CD4-positive, alpha-beta T cell (primary cell): ENCODE data around the gene BABAM2. TPM values are rescaled to one million over a fixed set of nuclear protein-coding genes. Genes with fewer than 3 reads are reported as not detected.
"Not testable (repeated sequence)": the region's sequence is repeated elsewhere in the genome, so short reads cannot be mapped to it uniquely, and the experiment has no call there.

ENCODE experiments used
- ATAC-seq: fragments of 200-7000 bp; cut with Tn5 transposase; one replicate; pipeline ENCODE4 v1.10.0; 2022; ENCODE audit warnings: mild to moderate bottlenecking; ENCODE audit not compliant: poor library complexity
- CTCF ChIA-PET: fragments of 350-600 bp; sonication (Branson Sonifier 250); formaldehyde crosslinking; loops from one replicate; lab custom pipeline; 2021; ENCODE audit warnings: antibody characterized with exemption, inconsistent platforms; lab: Charles Lee
- POLR2A ChIA-PET: fragments of 350-600 bp; sonication (Branson Sonifier 250); formaldehyde crosslinking; loops from one replicate; lab custom pipeline; 2021; ENCODE audit warnings: antibody characterized with exemption, inconsistent platforms; lab: Charles Lee
- DNase-seq, 14 experiments: peaks; one replicate each; pipeline ENCODE4 v3.0.0-alpha.2; 2013 to 2020; ENCODE audit warnings: mixed read lengths in 2 of 14
- H3K27ac ChIP-seq, 2 donors: one replicate each; pipeline versions ENCODE4 v1.5.1 to v1.7.0; 2013; ENCODE audit warnings: low read length in 2 of 2, low read depth in 1 of 2, mild to moderate bottlenecking in 1 of 2
- H3K27me3 ChIP-seq, 2 experiments: 1 replicate in 1 of 2; 2 replicates in 1 of 2; pipeline versions ENCODE4 v1.6.1 to v1.7.0; 2013; ENCODE audit warnings: low read length in 2 of 2, control low read depth in 1 of 2, mild to moderate bottlenecking in 1 of 2, moderate library complexity in 1 of 2; ENCODE audit not compliant: insufficient read depth in 2 of 2, control insufficient read depth in 1 of 2
- H3K36me3 ChIP-seq: one replicate; pipeline ENCODE4 v1.6.1; 2013; ENCODE audit warnings: low read length, control low read depth; ENCODE audit not compliant: insufficient read depth
- H3K4me1 ChIP-seq: one replicate; pipeline ENCODE4 v1.6.1; 2013; ENCODE audit warnings: low read length, control low read depth; ENCODE audit not compliant: insufficient read depth
- H3K4me3 ChIP-seq: one replicate; pipeline ENCODE4 v1.5.1; 2013; ENCODE audit warnings: mild to moderate bottlenecking, low read length, moderate library complexity
- H3K9me3 ChIP-seq, 2 experiments: 1 replicate in 1 of 2; 2 replicates in 1 of 2; pipeline versions ENCODE4 v1.6.1 to v1.7.0; 2013; ENCODE audit warnings: low read length in 2 of 2, mild to moderate bottlenecking in 2 of 2, control low read depth in 1 of 2, moderate library complexity in 1 of 2; ENCODE audit not compliant: control insufficient read depth in 1 of 2, insufficient read depth in 1 of 2
- H3K27ac Mint-ChIP-seq: one replicate; pipeline ENCODE4 v1.8.0; 2020; ENCODE audit warnings: mixed read lengths
- H3K27me3 Mint-ChIP-seq: one replicate; pipeline ENCODE4 v1.8.0; 2021; ENCODE audit warnings: mixed read lengths
- H3K36me3 Mint-ChIP-seq: one replicate; pipeline ENCODE4 v1.8.0; 2021; ENCODE audit warnings: low read depth, mixed read lengths
- H3K4me1 Mint-ChIP-seq: one replicate; pipeline ENCODE4 v1.8.0; 2021; ENCODE audit warnings: low read depth, mixed read lengths
- H3K4me3 Mint-ChIP-seq: one replicate; pipeline ENCODE4 v1.8.0; 2020; ENCODE audit warnings: mild to moderate bottlenecking, mixed read lengths
- H3K9me3 Mint-ChIP-seq: one replicate; pipeline ENCODE4 v1.8.0; 2020; ENCODE audit warnings: mixed read lengths
- CTCF ChIP-seq: fragments of 200-600 bp; IDR thresholded peaks from one replicate; pipeline ENCODE4 v1.8.0; 2022; ENCODE audit warnings: antibody characterized with exemption, mild to moderate bottlenecking
- intact Hi-C, 2 experiments: fragments of 100-400 bp; cut with DNase I in 1 of 2; cut with micrococcal nuclease in 1 of 2; formaldehyde crosslinking; loops; one replicate each; pipeline versions ENCODE4 v1.15.1 to v1.9.0; 2023 to 2025; cut with DNase I, micrococcal nuclease
- total RNA-seq, 174 experiments: library from RNA in 2 of 174; stranded (reverse) in 2 of 174; gene quantifications; one replicate each; pipeline ENCODE4 v1.2.3 and lab custom pipeline; 2021 to 2026

The BABAM2 gene
- total RNA-seq, 2 experiments from 2014 or later = 29.2 to 32.8 TPM

DNA sequence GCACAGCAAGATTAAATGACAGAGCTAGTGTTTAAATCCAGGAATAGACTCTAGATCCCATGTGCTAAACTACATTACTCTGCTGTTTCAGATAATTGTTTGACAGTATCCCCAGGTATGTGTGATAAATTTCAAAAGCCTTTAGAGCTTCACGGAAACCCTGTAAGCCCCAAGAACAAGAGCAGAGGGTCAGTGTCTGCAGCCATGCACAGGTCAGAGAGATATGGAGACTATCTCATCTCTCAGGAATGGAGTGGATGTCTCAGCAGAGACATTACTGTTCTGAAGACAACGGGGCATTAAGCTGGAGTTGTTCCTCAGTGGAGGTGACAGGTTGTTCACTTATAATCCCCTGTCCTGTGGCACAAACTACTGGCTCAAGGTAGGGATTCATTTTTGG, 363.0 kb downstream of the BABAM2 start:
- H3K4me3 Mint-ChIP-seq = no peak overlapping the region
- H3K9me3 Mint-ChIP-seq = no peaks in the 10 kb centered on the region
- H3K27me3 Mint-ChIP-seq = no peaks in the 10 kb centered on the region
- H3K4me1 Mint-ChIP-seq = peaks cover 27% of the 10 kb centered on the region
- DNase-seq (no peak), ATAC-seq (no peak)
- no peak overlapping the region for H3K4me3 ChIP-seq
- H3K27me3 ChIP-seq = no peaks in the 10 kb centered on the region
- peaks cover 16% of the 10 kb centered on the region for H3K36me3 Mint-ChIP-seq
- CTCF ChIA-PET = no interaction called here
- POLR2A ChIA-PET = no interaction called here
- intact Hi-C loops = loop anchor here in 1 of 2 experiments (10.0 kb wide), 1 partner anchor 141 kb away; the partner anchor contains the start of gene FOSL2
- no peaks in the 10 kb centered on the region for H3K36me3 ChIP-seq
- H3K9me3 ChIP-seq = no peaks in the 10 kb centered on the region
- no peak overlapping the region for H3K27ac Mint-ChIP-seq
- TF ChIP-seq CTCF = no peak
- H3K4me1 ChIP-seq = peaks cover 14% of the 10 kb centered on the region
- no peak overlapping the region for H3K27ac ChIP-seq

GRCh38 chr2:28255231-28255630, 364.7 kb downstream of the BABAM2 start:
- POLR2A ChIA-PET, H3K27me3 Mint-ChIP-seq, ATAC-seq, H3K4me3 ChIP-seq, H3K27ac Mint-ChIP-seq, H3K36me3 ChIP-seq, H3K4me3 Mint-ChIP-seq, H3K9me3 Mint-ChIP-seq, DNase-seq, CTCF ChIA-PET, H3K27me3 ChIP-seq, H3K9me3 ChIP-seq, H3K27ac ChIP-seq: not testable (repeated sequence)
- H3K4me1 ChIP-seq = peaks cover 14% of the 10 kb centered on the region
- peaks cover 16% of the 10 kb centered on the region for H3K36me3 Mint-ChIP-seq
- intact Hi-C loops = loop anchor here in 1 of 2 experiments (10.0 kb wide), 1 partner anchor 140 kb away; the partner anchor contains the start of gene FOSL2
- peaks cover 27% of the 10 kb centered on the region for H3K4me1 Mint-ChIP-seq

DNA sequence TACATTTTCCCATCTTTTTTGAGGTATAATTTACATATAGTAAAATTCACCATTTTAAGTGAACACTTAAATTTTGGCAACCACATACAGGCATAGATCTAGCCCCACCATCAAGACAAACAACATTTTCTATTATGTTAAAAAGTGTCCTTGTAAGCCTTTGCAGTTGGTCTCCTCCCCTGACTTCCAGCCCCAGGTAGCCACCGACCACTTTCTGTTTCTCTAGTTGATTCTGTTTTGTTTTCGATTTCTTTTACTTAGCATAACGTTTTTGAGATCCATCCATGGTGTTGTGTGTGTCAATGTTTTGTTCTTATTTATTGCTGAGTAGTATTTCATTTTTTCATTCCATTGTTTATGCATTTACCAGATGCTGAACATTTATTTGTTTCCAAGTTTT, 366.7 kb downstream of the BABAM2 start:
- DNase-seq (no peak), ATAC-seq (no peak)
- no peak overlapping the region for H3K27ac Mint-ChIP-seq
- H3K36me3 Mint-ChIP-seq = peaks cover 19% of the 10 kb centered on the region
- ChIA-PET CTCF (no interaction called here), POLR2A (no interaction called here)
- no peaks in the 10 kb centered on the region for H3K27me3 ChIP-seq
- intact Hi-C loops = loop anchor here in 1 of 2 experiments (10.0 kb wide), 1 partner anchor 138 kb away; the partner anchor contains the start of gene FOSL2
- no peak overlapping the region for H3K27ac ChIP-seq
- no peaks in the 10 kb centered on the region for H3K9me3 ChIP-seq
- peaks cover 10% of the 10 kb centered on the region for H3K4me1 ChIP-seq
- TF ChIP-seq CTCF = no peak
- no peak overlapping the region for H3K4me3 ChIP-seq
- H3K9me3 Mint-ChIP-seq = no peaks in the 10 kb centered on the region
- no peaks in the 10 kb centered on the region for H3K36me3 ChIP-seq
- H3K27me3 Mint-ChIP-seq = no peaks in the 10 kb centered on the region
- no peak overlapping the region for H3K4me3 Mint-ChIP-seq
- peaks cover 13% of the 10 kb centered on the region for H3K4me1 Mint-ChIP-seq

DNA sequence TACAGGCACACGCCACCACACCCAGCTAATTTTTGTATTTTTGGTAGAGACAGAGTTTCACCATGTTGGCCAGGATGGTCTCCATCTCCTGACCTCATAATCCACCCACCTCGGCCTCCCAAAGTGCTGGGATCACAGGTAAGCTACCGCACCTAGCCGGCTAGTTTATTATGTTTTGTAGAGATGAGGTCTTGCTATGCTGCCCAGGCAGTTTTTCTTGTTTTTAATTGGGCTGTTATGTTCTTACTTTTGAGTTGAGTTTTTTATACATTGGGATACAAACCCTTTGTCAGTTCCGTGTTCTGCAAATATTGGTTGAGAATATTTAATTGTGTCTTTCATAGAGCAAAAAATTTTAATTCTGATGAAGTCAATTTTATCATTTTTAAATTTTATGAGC, 368.7 kb downstream of the BABAM2 start:
- H3K4me3 Mint-ChIP-seq, ATAC-seq, H3K4me1 ChIP-seq, H3K9me3 Mint-ChIP-seq, H3K27ac ChIP-seq, H3K27me3 ChIP-seq, POLR2A ChIA-PET, H3K27ac Mint-ChIP-seq, H3K4me3 ChIP-seq, H3K27me3 Mint-ChIP-seq, H3K9me3 ChIP-seq, H3K36me3 ChIP-seq, H3K4me1 Mint-ChIP-seq, DNase-seq: not testable (repeated sequence)
- CTCF ChIA-PET = interaction anchor here (0.7 kb wide), 1 partner anchor 11 kb away, joined by 3 read pairs; no protein-coding TSS in a partner anchor
- H3K36me3 Mint-ChIP-seq = peaks cover 20% of the 10 kb centered on the region
- intact Hi-C loops = loop anchor here in 1 of 2 experiments (10.0 kb wide), 1 partner anchor 136 kb away; the partner anchor contains the start of gene FOSL2
